Measurements from ENCODE around the gene SLITRK1.

The SLITRK1 gene

GRCh38 chr13:83914368-83914767 lies 32.1 kb upstream of the SLITRK1 start:
- TF ChIP-seq CTCF (IDR thresholded peaks at IDR 0.05; ENCODE audit: low read length), result no peak
- TF ChIP-seq EZH2 (IDR thresholded peaks at IDR 0.05; ENCODE audit: borderline replicate concordance, low read length), result no peak
- no peak overlapping the region for H3K4me2 ChIP-seq (ENCODE audit: low read length)

GRCh38 chr13:83907196-83907989 lies 25.1 kb upstream of the SLITRK1 start:
- Histone ChIP-seq H3K9ac (ENCODE audit: low read length) (no peak overlapping the region), H3K36me3 (ENCODE audit: insufficient read depth, low read length) (no peaks in the 10 kb centered on the region), H3K4me1 (ENCODE audit: insufficient read depth, low read length, severe bottlenecking) (no peaks in the 10 kb centered on the region), H3K4me2 (ENCODE audit: low read length) (no peak overlapping the region), H3K27ac (ENCODE audit: low read depth, low read length, poor library complexity, severe bottlenecking) (no peak overlapping the region), H3K4me3 (ENCODE audit: low read depth, low read length, poor library complexity, severe bottlenecking) (no peak overlapping the region), H3F3A (ENCODE audit: insufficient read depth, low read length) (0 out of 2 replicates have a peak, but pooled peaks cover 5% of the 10 kb centered on the region), H3K27me3 (ENCODE audit: insufficient read depth, low read length) (no peaks in the 10 kb centered on the region), H3K9me2 (ENCODE audit: low read depth, low read length) (no peaks in the 10 kb centered on the region; the same call in 1 of the 2 replicates), H2AFZ (ENCODE audit: low read length) (no peak overlapping the region), H3K79me2 (ENCODE audit: insufficient read depth, low read length) (no peaks in the 10 kb centered on the region), H3K9me3 (ENCODE audit: low read length) (no peaks in the 10 kb centered on the region), H4K20me1 (ENCODE audit: insufficient read depth, low read length) (no peaks in the 10 kb centered on the region)
- no peak for TF ChIP-seq EZH2 (IDR thresholded peaks at IDR 0.05; ENCODE audit: borderline replicate concordance, low read length)
- TF ChIP-seq CTCF (IDR thresholded peaks at IDR 0.05; ENCODE audit: low read length), result no peak

More at GRCh38 chr13:83914368-83914767, 32.1 kb upstream of the SLITRK1 start:
- H3K9me2 ChIP-seq (ENCODE audit: low read depth, low read length), result no peaks in the 10 kb centered on the region
- no peaks in the 10 kb centered on the region for H4K20me1 ChIP-seq (ENCODE audit: insufficient read depth, low read length)
- no peaks in the 10 kb centered on the region for H3K4me1 ChIP-seq (ENCODE audit: insufficient read depth, low read length, severe bottlenecking)
- no peaks in the 10 kb centered on the region for H3K27me3 ChIP-seq (ENCODE audit: insufficient read depth, low read length)
- no peaks in the 10 kb centered on the region for H3K36me3 ChIP-seq (ENCODE audit: insufficient read depth, low read length)
- H3K9ac ChIP-seq (ENCODE audit: low read length), result no peak overlapping the region
- no peak overlapping the region for H2AFZ ChIP-seq (ENCODE audit: low read length)
- H3K79me2 ChIP-seq (ENCODE audit: insufficient read depth, low read length), result no peaks in the 10 kb centered on the region
- H3K4me3 ChIP-seq (ENCODE audit: low read depth, low read length, poor library complexity, severe bottlenecking), result no peak overlapping the region
- H3K27ac ChIP-seq (ENCODE audit: low read depth, low read length, poor library complexity, severe bottlenecking), result no peak overlapping the region
- H3F3A ChIP-seq (ENCODE audit: insufficient read depth, low read length), result no peaks in the 10 kb centered on the region
- H3K9me3 ChIP-seq (ENCODE audit: low read length), result no peaks in the 10 kb centered on the region

- no peak for TF ChIP-seq CTCF (IDR thresholded peaks at IDR 0.05; ENCODE audit: low read length)
- no peak for TF ChIP-seq EZH2 (IDR thresholded peaks at IDR 0.05; ENCODE audit: borderline replicate concordance, low read length)
- H3K9ac ChIP-seq (ENCODE audit: low read length), result no peak overlapping the region
- H3K4me3 ChIP-seq (ENCODE audit: low read depth, low read length, poor library complexity, severe bottlenecking), result no peak overlapping the region
- H4K20me1 ChIP-seq (ENCODE audit: insufficient read depth, low read length), result no peaks in the 10 kb centered on the region
- no peaks in the 10 kb centered on the region for H3K9me3 ChIP-seq (ENCODE audit: low read length)
- no peaks in the 10 kb centered on the region; the same call in 1 of the 2 replicates for H3K9me2 ChIP-seq (ENCODE audit: low read depth, low read length)
- H3K79me2 ChIP-seq (ENCODE audit: insufficient read depth, low read length), result no peaks in the 10 kb centered on the region
- H3F3A ChIP-seq (ENCODE audit: insufficient read depth, low read length), result 0 out of 2 replicates have a peak, but pooled peaks cover 5% of the 10 kb centered on the region
- H3K27ac ChIP-seq (ENCODE audit: low read depth, low read length, poor library complexity, severe bottlenecking), result no peak overlapping the region
- no peak overlapping the region for H3K4me2 ChIP-seq (ENCODE audit: low read length)
- H3K4me1 ChIP-seq (ENCODE audit: insufficient read depth, low read length, severe bottlenecking), result no peaks in the 10 kb centered on the region
- H3K36me3 ChIP-seq (ENCODE audit: insufficient read depth, low read length), result no peaks in the 10 kb centered on the region
- H2AFZ ChIP-seq (ENCODE audit: low read length), result no peak overlapping the region
- no peaks in the 10 kb centered on the region for H3K27me3 ChIP-seq (ENCODE audit: insufficient read depth, low read length)
These were observed 24.1 kb upstream of the SLITRK1 start for GRCh38 chr13:83906240-83906820.

Measured in OCI-LY1 (cell line).